ENCODE results near the gene NR2F1.

The NR2F1 gene

GRCh38 chr5:93591323-93591945 lies 8.4 kb downstream of the NR2F1 start:
- no peak for DNase-seq

DNA sequence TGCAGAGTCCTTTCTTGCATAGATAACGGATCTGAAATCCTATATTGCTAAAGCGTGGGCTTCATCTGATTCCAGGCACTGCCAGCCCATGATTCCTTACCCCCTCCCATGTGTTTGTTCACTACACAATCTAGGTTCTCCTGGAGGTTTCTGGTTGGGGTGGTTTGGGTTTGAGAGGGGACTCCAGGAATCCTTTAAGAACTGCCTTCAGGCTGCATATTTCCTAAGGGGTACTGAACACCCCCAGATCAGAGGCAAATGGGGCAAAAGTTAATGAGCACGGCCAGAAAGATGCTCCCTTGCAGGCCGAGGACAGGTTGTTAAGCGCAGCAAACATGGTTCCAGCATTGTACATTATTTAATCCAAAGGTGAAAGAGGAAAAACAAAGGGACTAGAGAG lies 9.9 kb downstream of the NR2F1 start:
- no peak for DNase-seq

GRCh38 chr5:93593476-93594131 lies 10.6 kb downstream of the NR2F1 start:
- no peak for DNase-seq

DNA sequence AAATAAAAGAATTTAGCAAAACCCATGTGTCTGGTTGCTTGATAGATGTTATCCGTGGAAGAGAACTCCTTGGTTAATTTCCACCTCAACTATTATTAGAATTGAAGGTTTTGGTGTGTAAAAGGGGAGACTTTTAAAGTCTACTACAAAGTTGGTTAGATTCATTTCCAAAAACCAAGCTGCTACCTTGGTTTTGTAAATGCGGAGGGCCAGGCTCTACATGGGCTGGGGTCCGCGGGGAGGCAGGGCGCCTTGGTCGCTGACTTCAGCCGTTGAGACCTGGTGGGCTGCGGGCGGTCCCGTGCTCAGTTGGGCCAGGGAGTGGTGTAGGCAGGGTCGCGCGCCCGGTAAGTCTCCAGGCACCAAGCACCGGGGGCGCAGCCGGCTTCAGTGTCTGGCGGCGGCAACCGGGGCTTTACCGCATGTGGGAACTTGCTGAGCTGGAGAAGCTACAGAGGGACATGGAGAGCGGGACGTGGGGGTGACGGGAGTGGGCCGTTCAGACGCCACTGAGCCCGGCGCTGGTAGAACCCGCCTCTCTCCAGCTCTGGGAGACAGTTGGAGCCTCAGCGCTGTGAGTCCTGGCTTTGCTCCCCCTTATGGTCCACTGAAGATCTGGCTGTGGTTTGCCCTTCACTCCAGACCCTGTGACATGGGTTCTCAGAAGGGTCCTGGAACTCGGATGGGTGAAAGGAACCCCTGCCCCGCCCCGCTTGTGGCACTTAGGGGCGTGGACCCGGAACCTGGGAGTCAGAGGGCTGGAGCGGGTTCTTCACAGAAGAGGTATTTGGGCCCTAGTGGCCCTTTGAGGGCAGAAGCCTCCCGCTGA lies 11.8 kb downstream of the NR2F1 start:
- DNase-seq, result no peak

GRCh38 chr5:93595420-93596147 lies 12.6 kb downstream of the NR2F1 start:
- no peak for DNase-seq

- no peak for DNase-seq
Measured at GRCh38 chr5:93596310-93596675, 13.3 kb downstream of the NR2F1 start.

DNA sequence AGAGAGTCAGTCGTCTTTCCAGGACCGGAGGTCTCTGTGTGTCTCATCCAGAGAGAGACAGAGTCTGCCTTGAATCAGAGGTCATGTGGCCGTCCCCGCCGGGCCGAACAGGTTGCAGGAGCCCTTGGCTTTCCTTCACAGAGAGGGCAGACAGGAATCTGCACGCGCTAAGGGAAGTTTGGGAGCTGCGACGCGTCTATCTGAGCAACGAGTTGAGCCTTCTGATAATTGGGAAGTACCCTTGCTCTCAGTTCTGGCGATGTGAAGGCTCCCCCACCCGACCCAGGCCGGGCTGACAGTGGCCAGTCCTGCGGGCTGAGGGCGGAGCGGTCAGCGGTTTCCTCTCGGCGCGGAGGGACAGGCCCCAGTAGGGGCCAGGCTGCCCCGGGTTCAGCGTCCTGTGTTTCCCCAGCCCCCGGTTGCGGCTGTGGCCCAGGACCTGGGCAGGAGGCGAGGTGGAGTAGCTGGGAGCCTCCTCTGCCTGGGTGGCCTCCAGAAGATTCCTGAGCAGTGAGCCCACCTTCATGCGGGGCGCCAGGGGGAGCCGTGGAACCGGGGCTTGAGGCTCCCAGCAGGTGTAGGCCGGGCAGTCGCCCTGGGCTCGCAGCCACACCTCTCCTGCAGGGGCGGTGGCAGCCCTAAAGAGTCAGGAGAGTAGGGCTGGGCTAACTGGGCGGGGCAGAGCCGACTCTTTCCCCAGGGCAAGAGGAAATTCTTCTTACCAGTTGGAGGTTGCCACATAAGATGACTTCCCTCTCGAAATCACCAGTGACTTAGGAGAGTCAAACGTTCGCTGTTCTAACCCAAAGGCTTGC lies 13.9 kb downstream of the NR2F1 start:
- DNase-seq, result peak; percentile 48

DNA sequence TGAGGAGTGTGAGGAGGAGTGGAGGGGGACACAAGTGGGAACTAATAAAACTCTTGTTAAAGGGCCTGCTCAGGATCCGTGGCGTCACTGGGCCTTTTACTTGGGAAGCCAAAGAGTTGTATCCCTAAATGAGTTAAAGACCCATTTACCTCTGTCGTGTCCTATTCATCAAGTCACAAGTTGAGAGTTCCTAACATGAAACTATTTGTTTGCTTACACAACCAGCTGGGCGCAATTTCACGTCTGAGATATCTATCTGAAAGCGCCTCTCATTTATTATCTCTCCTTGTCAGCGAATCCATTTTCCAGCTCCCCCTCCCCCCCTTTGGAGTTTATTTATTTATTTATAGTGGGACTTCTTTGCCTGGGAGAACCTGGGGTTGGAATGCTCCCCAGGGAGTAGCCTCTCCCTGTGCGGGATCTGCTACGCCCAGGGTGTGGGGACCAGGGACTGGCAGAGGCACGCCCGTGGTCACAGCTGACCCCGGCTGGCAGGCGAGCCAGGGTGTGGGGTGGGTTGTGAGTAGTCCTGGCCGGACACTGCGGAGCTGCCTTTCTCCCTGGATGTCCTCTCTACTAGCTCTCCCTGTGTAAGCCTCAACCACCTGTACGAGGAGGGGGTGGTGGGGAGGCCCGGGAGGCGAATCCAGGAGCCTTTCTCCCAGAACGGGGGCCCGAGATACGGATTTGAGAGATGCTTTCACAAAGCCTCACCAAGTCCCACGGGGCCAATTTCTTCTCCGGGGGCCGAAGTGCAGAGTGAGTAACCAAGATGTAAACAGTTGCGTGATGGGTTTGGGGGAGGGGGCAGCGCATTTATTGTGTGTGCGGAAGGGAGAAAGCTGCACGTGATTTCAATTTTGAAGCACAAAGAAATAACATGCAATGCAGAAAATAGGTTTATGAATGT lies 15.3 kb downstream of the NR2F1 start:
- DNase-seq, result no peak

DNA sequence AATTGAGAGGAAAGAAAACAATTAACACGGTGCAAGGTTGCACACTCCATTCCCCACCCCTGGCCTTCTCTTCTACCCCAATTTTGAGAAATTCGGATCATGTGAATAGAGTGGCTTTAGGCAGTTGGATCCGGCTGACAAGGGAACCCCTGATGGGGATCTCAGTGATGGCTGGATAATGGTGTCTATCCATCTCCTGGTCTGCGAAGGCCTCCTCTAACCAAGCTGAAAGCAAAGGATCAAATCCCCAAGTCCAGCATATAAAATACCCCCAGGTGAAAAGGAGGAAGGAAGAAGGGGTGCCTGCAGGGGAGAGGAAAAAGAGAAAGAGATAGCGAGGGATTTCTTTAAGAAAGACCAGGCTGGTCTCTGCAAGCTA lies 16.0 kb downstream of the NR2F1 start:
- no peak for DNase-seq

DNA sequence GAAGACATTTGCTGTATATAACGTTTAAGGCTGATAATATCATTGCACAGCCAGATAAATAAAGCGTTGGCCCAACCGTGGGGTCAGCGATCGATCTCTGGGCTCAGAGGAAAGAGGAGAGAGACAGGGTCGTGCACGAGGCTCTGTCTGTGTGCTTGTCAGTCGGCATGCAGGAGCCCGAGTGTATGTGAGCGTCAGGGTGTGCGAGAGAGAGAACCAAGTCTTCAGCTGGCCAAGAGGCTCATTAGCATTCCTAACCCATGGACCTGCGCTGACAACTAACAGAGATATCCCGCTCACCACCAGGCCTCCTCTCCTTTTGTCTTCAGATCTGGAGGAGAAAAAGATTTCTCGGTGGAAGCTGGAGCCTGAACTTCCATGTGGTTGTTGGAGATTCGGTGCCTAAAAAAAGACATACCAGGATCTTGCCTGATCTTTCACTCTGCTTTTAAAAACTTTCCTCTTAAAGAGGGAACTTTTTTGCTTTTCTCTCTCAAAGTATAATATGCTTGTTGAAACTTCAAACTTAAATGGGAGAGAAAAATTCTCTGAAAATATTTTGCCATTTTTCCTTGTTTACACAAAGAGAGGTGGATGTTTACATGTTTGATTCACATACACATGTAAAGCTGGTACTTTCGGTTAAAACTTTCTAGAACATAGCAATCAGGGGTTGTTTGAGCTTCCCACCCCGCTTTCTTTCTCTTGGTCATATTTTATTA lies 16.5 kb downstream of the NR2F1 start:
- DNase-seq, result no peak

GRCh38 chr5:93600409-93601070 lies 17.5 kb downstream of the NR2F1 start:
- DNase-seq, result no peak

DNA sequence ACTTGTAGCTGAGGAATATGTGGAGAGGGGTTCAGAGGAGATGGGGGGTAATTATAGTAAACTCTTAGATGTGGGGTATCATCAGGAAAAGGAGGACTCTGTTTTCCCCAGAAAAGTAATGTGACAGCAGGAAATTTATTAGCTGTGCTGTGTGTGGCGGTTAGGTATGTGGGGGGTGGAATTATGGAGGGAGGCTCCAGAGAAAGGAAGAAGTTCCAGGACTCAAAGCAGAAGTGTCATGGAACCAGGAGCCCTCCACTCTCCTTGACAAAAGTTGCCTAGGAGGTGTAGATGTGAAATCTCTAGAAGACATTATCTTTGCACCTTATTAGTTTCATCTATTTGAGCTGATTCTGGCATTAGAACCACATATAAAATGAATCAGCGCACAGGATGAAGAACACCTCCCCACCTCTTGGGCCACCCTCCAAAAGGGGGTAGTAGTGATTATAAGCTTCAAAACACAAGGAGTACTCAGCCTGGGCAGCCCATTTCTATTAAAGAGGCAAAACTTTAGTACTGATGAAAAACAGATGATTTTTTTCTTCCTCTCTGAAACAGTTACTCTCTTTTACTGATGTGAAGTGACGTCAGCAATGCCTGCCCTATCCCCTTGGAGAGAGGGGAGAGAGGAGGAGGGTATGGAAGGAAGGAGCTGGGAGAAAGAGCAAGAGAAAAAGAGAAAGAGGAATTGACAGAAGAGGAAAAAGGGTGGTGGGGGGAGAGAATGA lies 18.2 kb downstream of the NR2F1 start:
- DNase-seq, result no peak

DNA sequence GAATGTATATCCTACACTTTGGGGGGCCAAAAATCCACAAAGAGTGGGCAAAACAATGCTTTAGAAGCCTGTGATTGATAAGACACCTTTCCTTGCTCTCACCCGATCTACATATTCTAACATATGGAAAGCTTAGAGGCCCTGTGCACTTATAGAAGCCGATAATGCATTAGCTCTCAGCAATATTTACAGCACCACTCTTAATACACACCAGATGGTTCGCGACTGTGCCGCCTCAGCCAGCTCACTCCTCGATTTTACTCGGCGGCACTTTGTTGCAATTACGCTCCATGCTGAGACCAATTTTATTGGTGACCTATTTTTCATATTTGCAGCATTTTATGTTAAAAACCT lies 18.8 kb downstream of the NR2F1 start:
- no peak for DNase-seq

DNA sequence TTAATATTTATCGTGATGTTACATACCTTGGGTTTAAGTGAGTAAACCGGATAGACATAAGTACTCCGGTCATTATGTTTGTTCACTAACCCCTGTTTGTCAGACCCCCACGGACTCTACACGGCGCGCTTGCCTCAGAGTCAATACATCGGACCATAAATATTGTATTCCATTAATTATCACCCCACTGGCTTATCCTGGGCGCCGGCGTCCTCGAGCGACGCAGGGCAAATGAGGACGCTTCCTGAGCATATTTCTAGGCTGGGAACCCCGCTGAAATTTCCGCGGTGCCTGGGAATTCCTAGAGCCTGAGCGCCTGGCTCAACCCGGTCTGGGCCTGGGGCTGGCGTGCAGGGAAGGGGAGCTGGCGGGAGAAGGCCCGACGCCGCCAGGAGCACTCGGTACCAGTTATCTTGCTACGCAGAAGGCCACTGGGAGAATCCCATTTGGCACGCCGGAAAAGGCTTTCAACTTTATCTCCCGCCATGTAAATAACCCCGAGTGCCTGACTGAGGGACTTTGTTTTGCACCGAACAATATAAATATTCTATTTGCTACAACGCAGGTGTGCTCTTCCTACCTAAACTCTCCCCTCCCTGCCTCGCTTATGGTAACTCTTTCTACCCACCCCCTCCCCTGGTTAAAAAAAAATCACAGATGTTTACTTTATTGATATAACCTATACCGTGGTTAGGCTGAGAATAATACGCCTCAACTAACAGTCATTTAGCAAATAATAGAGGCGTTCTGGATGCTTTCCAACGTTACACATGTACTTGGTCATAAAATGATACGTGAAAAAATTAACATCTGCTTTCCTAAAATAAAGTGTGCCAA lies 19.4 kb downstream of the NR2F1 start:
- DNase-seq, result no peak

DNA sequence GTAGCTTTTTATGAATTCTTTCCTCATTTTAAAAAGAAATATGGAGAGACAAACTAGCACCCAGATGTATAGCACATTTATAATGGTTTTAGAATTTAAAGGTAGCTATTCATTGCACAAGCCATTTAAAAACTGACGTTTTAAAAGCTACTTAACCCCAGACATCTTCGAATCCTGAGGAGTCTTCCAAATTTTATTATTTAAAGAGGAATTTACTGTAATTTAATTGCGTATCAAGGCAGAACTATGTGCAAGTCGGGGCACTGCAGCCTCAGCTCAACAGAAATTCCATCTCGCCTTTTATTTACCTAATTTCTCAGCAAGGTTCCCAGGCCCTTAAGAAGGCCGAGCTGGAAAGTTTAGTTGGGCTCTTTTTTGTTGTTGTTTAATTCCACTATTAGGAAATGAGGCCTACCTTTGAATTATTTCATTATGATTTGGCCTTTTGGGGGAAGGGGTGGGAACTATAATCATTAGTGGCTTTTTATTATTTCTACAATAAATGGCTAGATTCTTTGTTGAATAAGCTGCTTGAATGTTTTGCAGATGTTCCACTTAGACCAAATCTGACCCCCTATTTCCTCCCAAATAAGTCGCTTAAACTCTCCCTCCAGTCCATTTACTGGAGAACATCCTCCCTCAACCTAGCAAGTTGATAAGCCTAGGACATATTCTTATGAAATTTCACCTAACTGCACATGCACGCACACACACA lies 20.2 kb downstream of the NR2F1 start:
- no peak for DNase-seq

GRCh38 chr5:93603793-93604643 lies 21.0 kb downstream of the NR2F1 start:
- DNase-seq, result no peak
